Measurements from ENCODE around the gene SLC46A1. TPM values are rescaled to one million over a fixed set of nuclear protein-coding genes. Genes with fewer than 3 reads are reported as not detected.
A peak's percentile ranks its signal among the peaks of the same experiment; 100 is the strongest.

SLC46A1 gene
- polyA plus RNA-seq, 1 experiment, result 5.9 TPM

DNA sequence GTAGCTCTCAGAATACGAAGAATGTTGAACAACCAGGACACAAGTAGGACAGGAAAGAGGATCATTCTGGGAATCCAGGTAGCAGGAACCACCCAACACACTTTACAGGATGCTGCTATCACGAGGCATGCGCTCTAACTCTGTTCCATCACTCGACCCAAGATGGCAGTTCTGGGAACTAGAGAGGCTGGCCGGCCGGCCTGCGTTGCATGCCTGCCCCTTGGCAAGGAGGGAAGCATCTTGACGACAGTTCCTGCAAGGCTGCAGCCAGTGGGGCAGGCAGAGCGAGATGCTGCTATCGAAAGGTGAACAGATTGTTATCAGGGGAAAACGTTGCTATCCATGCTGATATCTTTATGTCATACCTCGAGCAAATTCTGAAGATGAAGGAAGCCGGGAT lies 19.2 kb upstream of the SLC46A1 start:
- ChIA-PET POLR2A (no interaction called here), CTCF (interaction anchor here (2.6 kb wide), 1 partner anchor 8 kb away, joined by 8 read pairs; no protein-coding TSS in a partner anchor)

GRCh38 chr17:28421787-28422305 lies 15.8 kb upstream of the SLC46A1 start:
- ChIA-PET POLR2A (no interaction called here), CTCF (interaction anchor here (1.2 kb wide), 1 partner anchor 13 kb away, joined by 3 read pairs; no protein-coding TSS in a partner anchor)
- peaks cover 3% of the 10 kb centered on the region for H3K27me3 ChIP-seq (ENCODE audit: control insufficient read depth, insufficient read depth, low read length)
- no peak for TF ChIP-seq CTCF (IDR thresholded peaks at IDR 0.05; ENCODE audit: insufficient read depth, low read depth, low read length)
- H3K4me3 ChIP-seq (ENCODE audit: low read depth, low read length), result no peak overlapping the region
- H3K36me3 ChIP-seq (ENCODE audit: control insufficient read depth, insufficient read depth, low read length), result no peaks in the 10 kb centered on the region
- no peak for DNase-seq (ENCODE audit: low read depth)

More for the DNA sequence above, 19.2 kb upstream of the SLC46A1 start:
- no peak for TF ChIP-seq CTCF (IDR thresholded peaks at IDR 0.05; ENCODE audit: insufficient read depth, low read depth, low read length)
- Histone ChIP-seq H3K36me3 (ENCODE audit: control insufficient read depth, insufficient read depth, low read length) (no peaks in the 10 kb centered on the region), H3K4me3 (ENCODE audit: low read depth, low read length) (no peak overlapping the region), H3K27me3 (ENCODE audit: control insufficient read depth, insufficient read depth, low read length) (peaks cover 3% of the 10 kb centered on the region; the same call in 1 of the 2 replicates)
- DNase-seq (ENCODE audit: low read depth), result no peak

DNA sequence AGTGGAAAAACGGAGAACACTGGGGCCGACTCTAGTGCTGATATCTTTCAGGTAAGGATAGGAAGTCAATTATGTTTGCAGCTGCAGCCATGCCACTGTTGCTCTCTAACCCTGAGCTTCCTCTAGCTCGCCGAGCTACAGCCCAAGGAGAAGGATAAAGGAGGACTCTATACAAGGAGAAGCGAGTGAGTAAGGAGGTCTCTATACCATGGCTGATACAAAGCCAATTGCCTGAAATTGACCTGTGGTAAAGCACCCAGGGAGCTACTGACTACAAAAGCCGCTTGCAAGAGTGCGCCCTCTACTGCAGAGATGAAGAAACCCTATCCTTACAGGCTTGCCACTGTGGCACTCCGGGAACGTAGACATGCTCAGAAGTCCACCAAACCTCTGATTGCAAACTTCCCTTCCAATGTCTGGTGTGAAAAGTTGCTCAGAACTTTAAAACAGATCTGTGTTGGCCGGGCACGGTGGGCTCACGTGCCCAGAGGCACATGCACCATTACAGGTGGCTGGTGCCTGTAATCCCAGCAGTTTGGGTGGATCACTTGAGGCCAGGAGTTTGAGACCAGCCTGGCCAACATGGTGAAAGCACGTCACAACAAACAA lies 10.8 kb upstream of the SLC46A1 start:
- POLR2A ChIA-PET, result no interaction called here

GRCh38 chr17:28415886-28416285 lies 9.9 kb upstream of the SLC46A1 start:
- POLR2A ChIA-PET, result no interaction called here

More for the DNA sequence above, 10.8 kb upstream of the SLC46A1 start:
- CTCF ChIA-PET, result interaction anchor here (0.5 to 2.1 kb wide), 27 partner anchors 8 to 611 kb away, joined by 3 to 16 read pairs (median 4); partner anchors contain the start of genes POLDIP2 and SLC46A1
- DNase-seq (ENCODE audit: low read depth), result no peak
- peak; percentile 80 for TF ChIP-seq CTCF (IDR thresholded peaks at IDR 0.05; ENCODE audit: insufficient read depth, low read depth, low read length)
- Histone ChIP-seq H3K4me3 (ENCODE audit: low read depth, low read length) (no peak overlapping the region), H3K36me3 (ENCODE audit: control insufficient read depth, insufficient read depth, low read length) (no peaks in the 10 kb centered on the region), H3K27me3 (ENCODE audit: control insufficient read depth, insufficient read depth, low read length) (peaks cover 10% of the 10 kb centered on the region)

More at GRCh38 chr17:28415886-28416285, 9.9 kb upstream of the SLC46A1 start:
- Histone ChIP-seq H3K4me3 (ENCODE audit: low read depth, low read length) (no peak overlapping the region), H3K27me3 (ENCODE audit: control insufficient read depth, insufficient read depth, low read length) (peaks cover 10% of the 10 kb centered on the region), H3K36me3 (ENCODE audit: control insufficient read depth, insufficient read depth, low read length) (no peaks in the 10 kb centered on the region)
- DNase-seq (ENCODE audit: low read depth), result no peak
- no peak for TF ChIP-seq CTCF (IDR thresholded peaks at IDR 0.05; ENCODE audit: insufficient read depth, low read depth, low read length)
- CTCF ChIA-PET, result interaction anchor here (1.0 to 2.1 kb wide), 12 partner anchors 7 to 610 kb away, joined by 3 to 16 read pairs (median 5); partner anchors contain the start of genes POLDIP2 and SLC46A1

Measured in BJ (cell line).